GM23248 (cell line): Measurements from ENCODE around the gene FHOD3. TPM values are rescaled to one million over a fixed set of nuclear protein-coding genes. Genes with fewer than 3 reads are reported as not detected.

Experiments
- DNase-seq: peaks from one replicate; pipeline ENCODE4 v3.0.0-alpha.2; 2015
- H2AFZ ChIP-seq: fragments of 200-600 bp; sonication (generic); 2 replicates; pipeline ENCODE4 v1.6.1; 2016; ENCODE audit warnings: antibody characterized with exemption
- H3F3A ChIP-seq: fragments of 200-600 bp; sonication (generic); 2 replicates; pipeline ENCODE4 v1.6.1; 2016; ENCODE audit warnings: mild to moderate bottlenecking, antibody characterized with exemption, mixed run types; ENCODE audit not compliant: insufficient read depth
- H3K27ac ChIP-seq: fragments of 200-600 bp; sonication (generic); 2 replicates; pipeline ENCODE4 v1.5.1; 2016; ENCODE audit warnings: mild to moderate bottlenecking
- H3K27me3 ChIP-seq: fragments of 200-600 bp; sonication (generic); replicated peaks from 2 replicates; pipeline ENCODE4 v1.6.1; 2016; ENCODE audit warnings: mild to moderate bottlenecking; ENCODE audit not compliant: insufficient read depth
- H3K36me3 ChIP-seq: fragments of 200-600 bp; sonication (generic); 2 replicates; pipeline ENCODE4 v1.6.1; 2016; ENCODE audit warnings: low read depth, mild to moderate bottlenecking
- H3K4me1 ChIP-seq: fragments of 200-600 bp; sonication (generic); 2 replicates; pipeline ENCODE4 v1.6.1; 2016; ENCODE audit warnings: mild to moderate bottlenecking; ENCODE audit not compliant: insufficient read depth
- H3K4me2 ChIP-seq: fragments of 200-600 bp; sonication (generic); one replicate; pipeline ENCODE4 v1.6.1; 2016; ENCODE audit warnings: mild to moderate bottlenecking; ENCODE audit not compliant: unreplicated experiment
- H3K4me3 ChIP-seq: fragments of 200-600 bp; sonication (generic); 2 replicates; pipeline ENCODE4 v1.5.1; 2016; ENCODE audit warnings: mild to moderate bottlenecking
- H3K79me2 ChIP-seq: fragments of 200-600 bp; sonication (generic); 2 replicates; pipeline ENCODE4 v1.6.1; 2016; ENCODE audit warnings: mild to moderate bottlenecking; ENCODE audit not compliant: insufficient read depth
- H3K9ac ChIP-seq: fragments of 200-600 bp; sonication (generic); 2 replicates; pipeline ENCODE4 v1.6.1; 2016; ENCODE audit warnings: mild to moderate bottlenecking
- H3K9me2 ChIP-seq: fragments of 200-600 bp; sonication (generic); 2 replicates; pipeline ENCODE4 v1.6.1; 2016; ENCODE audit warnings: mixed run types, mild to moderate bottlenecking, moderate library complexity; ENCODE audit not compliant: insufficient read depth
- H3K9me3 ChIP-seq: fragments of 200-600 bp; sonication (generic); one replicate; pipeline ENCODE4 v1.6.1; 2017; ENCODE audit warnings: low read depth
- H4K20me1 ChIP-seq: fragments of 200-600 bp; sonication (generic); 2 replicates; pipeline ENCODE4 v1.6.0; 2016; ENCODE audit not compliant: insufficient read depth
- EZH2 ChIP-seq: fragments of 200-600 bp; sonication (generic); IDR thresholded peaks from 2 replicates; pipeline ENCODE4 v1.6.1; 2018; ENCODE audit warnings: antibody characterized with exemption, mild to moderate bottlenecking; ENCODE audit not compliant: insufficient read depth, poor library complexity, severe bottlenecking
- EZH2phosphoT487 ChIP-seq: fragments of 200-600 bp; sonication (generic); IDR thresholded peaks from 2 replicates; pipeline ENCODE4 v1.6.1; 2018; ENCODE audit warnings: antibody characterized with exemption, moderate library complexity, mild to moderate bottlenecking, low read depth; ENCODE audit not compliant: insufficient read depth
- WGBS, 2 experiments: methylation state at CpG; one replicate each; pipeline ENCODE4 v1.1.6; 2015 to 2017; ENCODE audit warnings: low lambda C conversion rate in 2 of 2, low coverage in 1 of 2; ENCODE audit errors: missing lambda C conversion rate in 2 of 2; 5-methylcytosine and 5-hydroxymethylcytosine counted together
- in situ Hi-C: fragments of 300-500 bp; cut with MboI; formaldehyde crosslinking; loops from 2 replicates; pipeline ENCODE4 v1.15.0; 2020
- polyA plus RNA-seq: library from polyadenylated mRNA; unstranded; fragments of >200 nt; fragmentation: Nextera tagmentation; extraction: Ambion mirVana; gene quantifications from 2 replicates; pipeline ENCODE4 v1.2.1, GENCODE V29; 2016
- total RNA-seq: library from RNA; depleted of rRNA; stranded (reverse); fragments of >200 nt; shearing (Covaris generic); gene quantifications from 2 replicates; pipeline ENCODE4 v1.2.3, GENCODE V29; 2014

Gene FHOD3
- total and polyA plus RNA-seq, 2 experiments from 2014 or later, result 1.6 to 10.1 TPM

GRCh38 chr18:36392979-36393287 lies 95.4 kb downstream of the FHOD3 start:
- Histone ChIP-seq H2AFZ (no peak overlapping the region), H3K9ac (no peak overlapping the region), H3F3A (no peaks in the 10 kb centered on the region), H3K4me3 (no peak overlapping the region), H3K36me3 (no peaks in the 10 kb centered on the region), H3K9me3 (no peaks in the 10 kb centered on the region), H3K4me2 (no peak overlapping the region), H4K20me1 (no peaks in the 10 kb centered on the region), H3K9me2 (no peaks in the 10 kb centered on the region), H3K79me2 (no peaks in the 10 kb centered on the region), H3K4me1 (peaks cover 6% of the 10 kb centered on the region; the same call in 1 of the 2 replicates), H3K27me3 (no peaks in the 10 kb centered on the region), H3K27ac (no peak overlapping the region)
- in situ Hi-C loops, result no loop called here
- TF ChIP-seq EZH2, result no peak
- no peak for TF ChIP-seq EZH2phosphoT487
- 75 to 78% methylated on average over 3 of the region's 3 CpGs for WGBS, 2 experiments
- no peak for DNase-seq

GRCh38 chr18:36394486-36394885 lies 97.0 kb downstream of the FHOD3 start:
- in situ Hi-C loops, result no loop called here
- Histone ChIP-seq H3K9me3 (no peaks in the 10 kb centered on the region), H3K4me3 (no peak overlapping the region), H3K27ac (no peak overlapping the region), H4K20me1 (no peaks in the 10 kb centered on the region), H3F3A (no peaks in the 10 kb centered on the region), H3K36me3 (no peaks in the 10 kb centered on the region), H3K9ac (no peak overlapping the region), H3K4me1 (peaks cover 6% of the 10 kb centered on the region; the same call in 1 of the 2 replicates), H3K9me2 (no peaks in the 10 kb centered on the region), H3K4me2 (no peak overlapping the region), H3K27me3 (no peaks in the 10 kb centered on the region), H2AFZ (no peak overlapping the region), H3K79me2 (no peaks in the 10 kb centered on the region)
- 92 to 94% methylated on average over 3 of the region's 3 CpGs for WGBS, 2 experiments
- no peak for TF ChIP-seq EZH2phosphoT487
- no peak for DNase-seq

GRCh38 chr18:36396190-36396589 lies 98.7 kb downstream of the FHOD3 start:
- no peaks in the 10 kb centered on the region for H3K79me2 ChIP-seq
- H4K20me1 ChIP-seq, result no peaks in the 10 kb centered on the region
- no peak overlapping the region for H2AFZ ChIP-seq
- H3K9ac ChIP-seq, result no peak overlapping the region
- no peak overlapping the region for H3K27ac ChIP-seq
- in situ Hi-C loops, result no loop called here
- H3K4me1 ChIP-seq, result peaks cover 6% of the 10 kb centered on the region; the same call in 1 of the 2 replicates
- TF ChIP-seq EZH2, result no peak
- TF ChIP-seq EZH2phosphoT487, result no peak
- H3K36me3 ChIP-seq, result no peaks in the 10 kb centered on the region
- no peak for DNase-seq
- no peaks in the 10 kb centered on the region for H3K27me3 ChIP-seq
- H3F3A ChIP-seq, result no peaks in the 10 kb centered on the region
- no peak overlapping the region for H3K4me2 ChIP-seq
- no peaks in the 10 kb centered on the region for H3K9me3 ChIP-seq
- H3K4me3 ChIP-seq, result no peak overlapping the region
- H3K9me2 ChIP-seq, result no peaks in the 10 kb centered on the region

- DNase-seq, result no peak
- H3K9ac ChIP-seq, result no peak overlapping the region
- no peaks in the 10 kb centered on the region for H3F3A ChIP-seq
- H3K27ac ChIP-seq, result no peak overlapping the region
- no peaks in the 10 kb centered on the region for H3K9me2 ChIP-seq
- TF ChIP-seq EZH2 (no peak), EZH2phosphoT487 (no peak)
- peaks cover 4% of the 10 kb centered on the region; the same call in 1 of the 2 replicates for H3K4me1 ChIP-seq
- no peaks in the 10 kb centered on the region for H3K27me3 ChIP-seq
- H3K79me2 ChIP-seq, result no peaks in the 10 kb centered on the region
- no peaks in the 10 kb centered on the region for H4K20me1 ChIP-seq
- no peak overlapping the region for H2AFZ ChIP-seq
- H3K4me3 ChIP-seq, result no peak overlapping the region
- in situ Hi-C loops, result no loop called here
- H3K36me3 ChIP-seq, result no peaks in the 10 kb centered on the region
- no peaks in the 10 kb centered on the region for H3K9me3 ChIP-seq
- no peak overlapping the region for H3K4me2 ChIP-seq
These were observed 99.5 kb downstream of the FHOD3 start for GRCh38 chr18:36397033-36397432.

- TF ChIP-seq EZH2phosphoT487 (no peak), EZH2 (no peak)
- Histone ChIP-seq H3K27ac (no peak overlapping the region), H3K9me3 (no peaks in the 10 kb centered on the region), H3K4me1 (no peaks in the 10 kb centered on the region), H2AFZ (no peak overlapping the region), H3K4me3 (no peak overlapping the region), H4K20me1 (no peaks in the 10 kb centered on the region), H3K4me2 (no peak overlapping the region), H3K27me3 (no peaks in the 10 kb centered on the region), H3K36me3 (no peaks in the 10 kb centered on the region), H3F3A (no peaks in the 10 kb centered on the region), H3K9me2 (no peaks in the 10 kb centered on the region), H3K79me2 (no peaks in the 10 kb centered on the region), H3K9ac (no peak overlapping the region)
- in situ Hi-C loops, result no loop called here
- WGBS, 2 experiments, result 82 to 85% methylated on average over 3 of the region's 3 CpGs
- no peak for DNase-seq
These were observed 100.9 kb downstream of the FHOD3 start for GRCh38 chr18:36398419-36398818.
